ENCODE data around the gene RIPK3. TPM values are rescaled to one million over a fixed set of nuclear protein-coding genes. Genes with fewer than 3 reads are reported as not detected.

The RIPK3 gene
- total RNA-seq, 4 donors from 2014 or later, result 6.3 to 18.0 (median 7.2) TPM

DNA sequence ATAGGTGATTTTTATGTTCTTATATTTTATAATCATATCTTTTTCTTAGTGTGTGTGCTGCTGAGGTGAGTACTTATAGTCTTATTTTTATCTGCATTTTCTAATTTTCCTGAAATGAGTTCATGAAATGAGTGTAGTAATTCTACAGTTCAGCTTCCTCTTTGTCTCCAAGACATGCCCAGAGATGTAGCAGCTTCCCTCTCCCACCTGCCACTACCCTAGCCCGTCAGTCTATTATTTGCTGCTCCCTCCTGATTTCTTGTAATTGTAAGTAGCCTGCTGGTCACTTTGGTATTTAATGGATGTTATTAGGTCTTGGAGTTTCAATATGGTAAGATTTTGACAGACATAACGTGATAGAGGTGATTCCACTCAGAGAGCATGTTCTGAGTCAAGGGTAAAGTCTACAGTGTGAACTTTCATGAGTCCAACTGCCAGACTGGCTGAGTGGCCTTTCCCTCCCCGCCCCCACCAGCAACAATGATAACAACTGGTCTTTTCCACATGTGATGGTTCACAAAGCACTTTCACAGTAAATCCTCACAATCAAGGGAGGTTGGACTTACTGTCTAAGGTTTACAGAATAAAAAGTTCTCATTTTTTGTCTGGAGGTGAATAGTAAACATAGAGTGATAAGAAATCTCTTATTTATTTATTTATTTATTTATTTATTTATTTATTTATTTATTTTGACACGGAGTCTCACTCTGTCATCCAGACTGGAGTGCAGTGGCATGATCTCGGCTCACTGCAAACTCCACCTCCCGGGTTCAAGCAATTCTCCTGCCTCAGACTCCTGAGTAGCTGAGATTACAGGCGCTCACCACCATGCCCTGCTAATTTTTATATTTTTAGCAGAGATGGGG lies 4.2 kb upstream of the RIPK3 start:
- DNase-seq (ENCODE audit: low spot score in 2 of 2), result no peak
- no peak overlapping the region for H3K4me3 ChIP-seq (ENCODE audit: low read depth, poor library complexity, severe bottlenecking)
- WGBS, 2 donors, result 88 to 90% methylated on average over 7 of the region's 7 CpGs
- TF ChIP-seq, protein P1, sequence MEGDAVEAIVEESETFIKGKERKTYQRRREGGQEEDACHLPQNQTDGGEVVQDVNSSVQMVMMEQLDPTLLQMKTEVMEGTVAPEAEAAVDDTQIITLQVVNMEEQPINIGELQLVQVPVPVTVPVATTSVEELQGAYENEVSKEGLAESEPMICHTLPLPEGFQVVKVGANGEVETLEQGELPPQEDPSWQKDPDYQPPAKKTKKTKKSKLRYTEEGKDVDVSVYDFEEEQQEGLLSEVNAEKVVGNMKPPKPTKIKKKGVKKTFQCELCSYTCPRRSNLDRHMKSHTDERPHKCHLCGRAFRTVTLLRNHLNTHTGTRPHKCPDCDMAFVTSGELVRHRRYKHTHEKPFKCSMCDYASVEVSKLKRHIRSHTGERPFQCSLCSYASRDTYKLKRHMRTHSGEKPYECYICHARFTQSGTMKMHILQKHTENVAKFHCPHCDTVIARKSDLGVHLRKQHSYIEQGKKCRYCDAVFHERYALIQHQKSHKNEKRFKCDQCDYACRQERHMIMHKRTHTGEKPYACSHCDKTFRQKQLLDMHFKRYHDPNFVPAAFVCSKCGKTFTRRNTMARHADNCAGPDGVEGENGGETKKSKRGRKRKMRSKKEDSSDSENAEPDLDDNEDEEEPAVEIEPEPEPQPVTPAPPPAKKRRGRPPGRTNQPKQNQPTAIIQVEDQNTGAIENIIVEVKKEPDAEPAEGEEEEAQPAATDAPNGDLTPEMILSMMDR (IDR thresholded peaks at IDR 0.05), result no peak
- no peak for TF ChIP-seq POLR2A (IDR thresholded peaks at IDR 0.05)
- intact Hi-C loops (cut with DNase I; ENCODE audit: low total_unique reads), result no loop called here

DNA sequence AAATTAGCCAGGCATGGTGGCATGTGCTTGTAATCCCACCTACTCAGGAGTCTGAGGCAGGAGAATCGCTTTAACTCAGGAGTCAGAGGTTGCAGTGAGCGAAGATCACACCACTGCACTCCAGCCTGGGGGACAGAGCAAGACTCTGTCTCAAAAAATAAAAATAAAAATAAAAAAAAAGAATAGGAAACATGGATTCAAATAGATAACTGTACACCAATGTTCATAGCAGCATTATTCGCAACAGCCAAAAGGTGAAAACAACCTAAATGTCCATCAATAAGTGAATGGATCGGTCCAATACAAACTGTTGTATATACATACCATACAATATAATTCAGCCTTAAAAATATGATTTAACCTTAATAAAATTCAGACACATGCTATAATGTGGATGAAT lies 3.1 kb upstream of the RIPK3 start:
- no peak overlapping the region for H3K4me3 ChIP-seq (ENCODE audit: low read depth, poor library complexity, severe bottlenecking)
- DNase-seq (ENCODE audit: low spot score in 2 of 2), result no peak
- TF ChIP-seq, protein P1 (IDR thresholded peaks at IDR 0.05), result no peak
- TF ChIP-seq POLR2A (IDR thresholded peaks at IDR 0.05), result no peak
- intact Hi-C loops (cut with DNase I; ENCODE audit: low total_unique reads), result no loop called here
- WGBS, 2 donors, result 80 to 97% methylated on average over 4 of the region's 4 CpGs

DNA sequence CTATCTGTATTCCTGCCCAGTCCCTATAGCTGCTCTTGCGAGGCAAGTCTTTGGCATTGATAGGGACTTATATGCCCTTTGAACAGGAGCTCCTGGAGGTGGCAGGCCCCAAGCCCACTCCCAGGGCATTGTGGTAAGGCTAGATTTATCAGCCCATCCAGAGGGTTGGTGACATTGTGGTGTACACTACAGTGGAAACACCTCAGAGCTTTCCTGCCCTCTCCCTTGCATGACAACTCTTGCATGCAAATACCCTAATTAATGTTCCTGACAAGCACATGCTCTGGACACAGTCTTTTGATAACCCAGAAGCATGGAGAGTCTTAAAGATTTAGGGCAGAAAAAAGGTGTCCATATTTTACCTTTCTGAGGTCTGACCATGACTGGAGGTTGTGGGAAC lies 815 bp upstream of the RIPK3 start:
- no peak for DNase-seq (ENCODE audit: low spot score in 2 of 2)
- no peak overlapping the region for H3K4me3 ChIP-seq (ENCODE audit: low read depth, poor library complexity, severe bottlenecking)
- intact Hi-C loops (cut with DNase I; ENCODE audit: low total_unique reads), result no loop called here
- no peak for TF ChIP-seq POLR2A (IDR thresholded peaks at IDR 0.05)
- TF ChIP-seq, protein P1 (IDR thresholded peaks at IDR 0.05), result no peak
- 54 to 93% methylated on average over 1 of the region's 1 CpG for WGBS, 2 donors

DNA sequence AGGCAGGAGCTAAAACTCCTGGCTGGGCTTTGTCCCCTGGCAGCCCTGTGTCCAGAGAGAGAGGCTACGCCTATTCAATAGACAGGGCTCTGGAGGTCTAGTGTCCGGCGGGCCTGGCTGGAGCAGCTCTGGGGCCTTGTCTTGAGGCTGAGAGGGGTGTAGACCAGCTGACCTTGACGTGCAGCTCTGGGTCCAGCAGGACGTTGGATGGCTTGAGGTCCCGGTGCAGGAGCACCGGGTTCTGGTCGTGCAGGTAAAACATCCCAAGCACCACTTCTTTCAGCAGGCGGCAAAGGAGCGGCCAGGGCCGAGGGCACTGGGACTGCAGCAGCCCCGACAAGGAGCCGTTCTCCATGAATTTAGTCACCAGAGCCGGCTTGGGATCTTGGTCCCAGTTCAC lies 948 bp downstream of the RIPK3 start:
- 69 to 80% methylated on average over 11 to 14 of the region's 14 CpGs for WGBS, 2 donors
- no peak for DNase-seq (ENCODE audit: low spot score in 2 of 2)
- TF ChIP-seq, protein P1 (IDR thresholded peaks at IDR 0.05), result no peak
- no peak for TF ChIP-seq POLR2A (IDR thresholded peaks at IDR 0.05)
- no peak overlapping the region for H3K4me3 ChIP-seq (ENCODE audit: low read depth, poor library complexity, severe bottlenecking)
- intact Hi-C loops (cut with DNase I; ENCODE audit: low total_unique reads), result no loop called here

DNA sequence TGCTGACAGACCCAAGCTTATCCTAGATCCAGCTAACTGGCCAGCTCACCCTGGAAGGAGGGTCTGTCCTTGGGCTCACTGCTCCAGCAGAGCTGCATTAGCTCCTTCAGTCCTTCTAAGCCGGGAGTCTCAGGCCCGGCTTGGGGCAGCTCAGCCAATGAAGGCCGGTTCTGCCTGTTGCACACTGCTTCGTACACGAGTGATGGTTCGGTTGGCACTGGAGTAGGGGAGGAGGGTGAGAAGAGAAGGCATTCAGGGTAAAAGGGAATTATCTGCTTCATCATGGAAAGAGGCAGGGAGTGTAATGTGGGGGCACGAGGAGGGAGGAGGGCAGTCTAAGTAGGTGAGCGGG lies 2.0 kb downstream of the RIPK3 start:
- intact Hi-C loops (cut with DNase I; ENCODE audit: low total_unique reads), result no loop called here
- 93 to 94% methylated on average over 8 of the region's 8 CpGs for WGBS, 2 donors
- DNase-seq (ENCODE audit: low spot score in 2 of 2), result no peak
- TF ChIP-seq, protein P1 (IDR thresholded peaks at IDR 0.05), result no peak
- TF ChIP-seq POLR2A (IDR thresholded peaks at IDR 0.05), result no peak
- H3K4me3 ChIP-seq (ENCODE audit: low read depth, poor library complexity, severe bottlenecking), result no peak overlapping the region

All from lower leg skin (tissue), 4 donors.